Measurements from ENCODE around the gene PCYT2. TPM values are rescaled to one million over a fixed set of nuclear protein-coding genes. Genes with fewer than 3 reads are reported as not detected.

Gene PCYT2
- total RNA-seq = 10 to 100 TPM; 18.7 to 18.9 TPM
- polyA plus RNA-seq (2013, experiment 1 of 2) = 29.1 TPM
- polyA plus RNA-seq (2013, experiment 2 of 2) = 26.7 TPM
- total RNA-seq = 9.5 to 78.7 (median 32.8) reads per million in 172 experiments

GRCh38 chr17:81911277-81911961 is at the start of gene PCYT2:
PCYT2 (minus strand) TSS chr17:81911399; CDS start chr17:81911355, 44 bp downstream.
- peaks cover 52% of the 10 kb centered on the region for H3K36me3 ChIP-seq (ENCODE audit: insufficient read depth, low read length)
- H3K9me3 Mint-ChIP-seq = no peaks in the 10 kb centered on the region

GRCh38 chr17:81960130-81960958 is 49.1 kb upstream of the PCYT2 start:
- H3K4me3 ChIP-seq (ENCODE audit: low read length) = peak overlapping the region; percentile 16
- TF ChIP-seq CTCF (IDR thresholded peaks at IDR 0.05) = no peak

More at GRCh38 chr17:81911277-81911961, at the start of gene PCYT2:
- H3K27ac ChIP-seq (ENCODE audit: low read depth in 1 of 2, low read length in 2 of 2) = peak within 1 kb of the TSS in 1 of 2 donors; percentile 29
- intact Hi-C loops (cut with DNase I, micrococcal nuclease) = loop anchor here (1.0 to 2.0 kb wide), 4 partner anchors 15 to 51 kb away; partner anchors contain the start of genes ALYREF (in 2 of the 2), ANAPC11 (in 2 of the 2), MAFG (in 1 of the 2) and P4HB (in 1 of the 2)
- H3K4me3 ChIP-seq (ENCODE audit: low read length) = peak within 1 kb of the TSS; percentile 72
- Mint-ChIP-seq H3K27ac (peak within 1 kb of the TSS; percentile 73), H3K27me3 (no peaks in the 10 kb centered on the region), H3K4me1 (ENCODE audit: low read depth) (peaks cover 11% of the 10 kb centered on the region), H3K36me3 (ENCODE audit: low read depth) (peaks cover 42% of the 10 kb centered on the region), H3K4me3 (peak within 1 kb of the TSS; percentile 92)
- ATAC-seq (ENCODE audit: poor library complexity) = peak; percentile 97
- ChIA-PET POLR2A (interaction anchor here (0.6 to 3.6 kb wide), 4 partner anchors 16 to 51 kb away, joined by 3 to 13 read pairs (median 5); partner anchors contain the start of genes ARHGDIA, MAFG and P4HB), CTCF (interaction anchor here (1.1 to 1.5 kb wide), 2 partner anchors 15 to 18 kb away, joined by 3 read pairs; no protein-coding TSS in a partner anchor)
- H3K4me1 ChIP-seq (ENCODE audit: insufficient read depth, low read length) = peaks cover 33% of the 10 kb centered on the region
- TF ChIP-seq CTCF (IDR thresholded peaks at IDR 0.05) = no peak
- H3K27me3 ChIP-seq (ENCODE audit: control insufficient read depth in 1 of 2, insufficient read depth in 2 of 2, low read length in 2 of 2) = no peaks in the 10 kb centered on the region
- H3K9me3 ChIP-seq (ENCODE audit: control insufficient read depth in 1 of 2, insufficient read depth in 1 of 2, low read length in 2 of 2) = no peaks in the 10 kb centered on the region
- peak; percentile 89 to 97 (median 93) for DNase-seq

More at GRCh38 chr17:81960130-81960958, 49.1 kb upstream of the PCYT2 start:
- DNase-seq = peak in 3 of 14 experiments; percentile 16 to 48 (median 40)
- Mint-ChIP-seq H3K4me3 (no peak overlapping the region), H3K27me3 (peaks cover 14% of the 10 kb centered on the region), H3K36me3 (ENCODE audit: low read depth) (no peaks in the 10 kb centered on the region), H3K9me3 (no peaks in the 10 kb centered on the region), H3K4me1 (ENCODE audit: low read depth) (no peaks in the 10 kb centered on the region), H3K27ac (no peak overlapping the region)
- Histone ChIP-seq H3K9me3 (ENCODE audit: control insufficient read depth in 1 of 2, insufficient read depth in 1 of 2, low read length in 2 of 2) (peaks cover 0 to 8% of the 10 kb centered on the region in 2 experiments), H3K4me1 (ENCODE audit: insufficient read depth, low read length) (peaks cover 21% of the 10 kb centered on the region), H3K27ac (ENCODE audit: low read depth in 1 of 2, low read length in 2 of 2) (no peak overlapping the region), H3K27me3 (ENCODE audit: control insufficient read depth in 1 of 2, insufficient read depth in 2 of 2, low read length in 2 of 2) (peaks cover 26 to 31% of the 10 kb centered on the region in 2 experiments), H3K36me3 (ENCODE audit: insufficient read depth, low read length) (no peaks in the 10 kb centered on the region)
- no peak for ATAC-seq (ENCODE audit: poor library complexity)
- intact Hi-C loops (cut with DNase I, micrococcal nuclease) = loop anchor here in 1 of 2 experiments (1.0 to 10.0 kb wide), 3 partner anchors 16 to 194 kb away; partner anchors contain the start of gene ASPSCR1
- ChIA-PET CTCF (interaction anchor here (0.8 to 2.3 kb wide), 32 partner anchors 8 to 576 kb away, joined by 3 to 174 read pairs (median 4); partner anchors contain the start of genes ASPSCR1, CENPX, DCXR and LRRC45), POLR2A (interaction anchor here (0.9 to 2.8 kb wide), 8 partner anchors 8 to 90 kb away, joined by 3 to 51 read pairs (median 6); partner anchors contain the start of genes ARHGDIA, ASPSCR1, CENPX and DCXR)

Data from CD4-positive, alpha-beta T cell (primary cell).